Kasumi-1 (cell line): ENCODE data around the gene PIGU.
"Not testable (repeated sequence)": the region's sequence is repeated elsewhere in the genome, so short reads cannot be mapped to it uniquely, and the experiment has no call there.

Source experiments
- DNase-seq, 2 experiments: peaks; one replicate each; lab custom pipeline; 2025; lab: John Stamatoyannopoulos, UW

Gene PIGU

GRCh38 chr20:34661811-34662210 lies 15.1 kb downstream of the PIGU start:
- not testable (repeated sequence) for DNase-seq

DNA sequence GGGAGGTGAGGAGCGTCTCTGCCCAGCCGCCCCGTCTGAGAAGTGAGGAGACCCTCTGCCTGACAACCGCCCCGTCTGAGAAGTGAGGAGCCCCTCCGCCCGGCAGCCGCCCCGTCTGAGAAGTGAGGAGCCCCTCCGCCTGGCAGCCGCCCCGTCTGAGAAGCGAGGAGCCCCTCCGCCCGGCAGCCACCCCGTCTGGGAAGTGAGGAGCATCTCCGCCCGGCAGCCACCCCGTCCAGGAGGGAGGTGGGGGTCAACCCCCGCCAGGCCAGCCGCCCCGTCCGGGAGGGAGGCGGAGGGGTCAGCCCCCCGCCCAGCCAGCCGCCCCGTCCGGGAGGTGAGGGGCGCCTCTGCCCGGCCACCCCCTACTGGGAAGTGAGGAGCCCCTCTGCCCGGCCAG lies 18.2 kb downstream of the PIGU start:
- not testable (repeated sequence) for DNase-seq

- DNase-seq = no peak
Measured at GRCh38 chr20:34654207-34654744, 22.6 kb downstream of the PIGU start.

DNA sequence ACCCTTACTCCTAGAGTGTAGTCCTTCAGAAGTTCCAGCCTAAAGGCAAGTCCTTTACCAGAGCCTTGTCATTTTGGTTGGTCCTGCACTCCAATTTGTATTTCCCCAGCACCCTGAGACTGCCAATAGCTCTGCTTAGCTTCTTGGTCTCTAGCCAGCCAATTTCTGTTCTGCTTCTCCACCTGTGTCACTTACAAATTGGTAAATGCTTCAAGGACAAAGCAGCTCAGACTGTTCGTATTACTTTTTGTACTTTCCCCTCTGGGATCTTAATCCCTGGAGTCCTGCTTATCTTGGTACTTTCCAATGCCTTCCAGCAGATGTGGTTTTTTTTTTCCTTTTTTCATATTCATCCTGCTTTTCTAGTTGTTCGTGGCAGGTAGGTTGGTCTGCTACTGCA lies 25.7 kb downstream of the PIGU start:
- no peak for DNase-seq

DNA sequence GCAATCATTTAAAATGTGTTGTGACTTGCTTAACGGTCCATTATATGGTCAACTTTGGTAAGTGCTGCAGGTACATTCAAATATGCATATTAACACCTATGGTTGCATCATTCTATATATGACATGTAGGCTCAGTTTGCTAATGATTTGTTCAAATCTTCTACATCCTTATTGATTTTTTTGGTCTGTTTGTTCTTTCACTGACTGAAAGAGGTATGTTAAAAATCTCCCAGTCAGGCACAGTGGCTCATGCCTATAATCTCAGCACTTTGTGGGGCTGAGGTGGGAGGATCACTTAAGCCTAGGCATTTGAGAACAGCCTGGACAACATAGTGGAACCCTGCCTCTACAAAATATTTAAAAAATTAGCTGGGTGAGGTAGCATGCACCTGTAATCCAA lies 29.2 kb downstream of the PIGU start:
- DNase-seq = no peak

- no peak for DNase-seq
Measured at GRCh38 chr20:34644951-34645350, 31.9 kb downstream of the PIGU start.

GRCh38 chr20:34644345-34644744 lies 32.5 kb downstream of the PIGU start:
- DNase-seq = no peak

DNA sequence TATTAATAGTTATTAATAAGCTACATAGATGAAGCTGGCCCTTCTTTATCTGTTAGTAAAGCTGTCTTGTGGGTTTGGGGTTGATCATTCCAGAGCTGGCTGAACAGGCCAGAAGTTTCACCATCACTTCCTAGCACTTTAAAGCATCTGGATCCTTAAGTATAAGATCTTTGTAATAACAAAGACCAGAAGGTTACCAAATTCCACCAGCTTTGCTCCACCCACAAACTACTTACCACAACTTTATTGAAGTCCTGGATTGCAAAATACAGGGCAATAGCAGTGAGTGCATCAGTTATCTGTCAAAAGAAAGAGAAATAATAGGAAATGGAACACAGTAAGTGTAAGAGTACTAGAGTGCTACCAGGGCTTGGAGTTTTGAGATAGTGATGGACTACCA lies 33.0 kb downstream of the PIGU start:
- DNase-seq = peak; percentile 71 to 76

GRCh38 chr20:34642009-34642408 lies 34.9 kb downstream of the PIGU start:
- no peak for DNase-seq

GRCh38 chr20:34639755-34640222 lies 37.1 kb downstream of the PIGU start:
- DNase-seq = no peak

- DNase-seq = no peak
Measured at GRCh38 chr20:34638532-34638931, 38.4 kb downstream of the PIGU start.

GRCh38 chr20:34638039-34638292 lies 38.9 kb downstream of the PIGU start:
- no peak for DNase-seq

- no peak for DNase-seq
Measured at GRCh38 chr20:34637245-34638038, 39.5 kb downstream of the PIGU start.

DNA sequence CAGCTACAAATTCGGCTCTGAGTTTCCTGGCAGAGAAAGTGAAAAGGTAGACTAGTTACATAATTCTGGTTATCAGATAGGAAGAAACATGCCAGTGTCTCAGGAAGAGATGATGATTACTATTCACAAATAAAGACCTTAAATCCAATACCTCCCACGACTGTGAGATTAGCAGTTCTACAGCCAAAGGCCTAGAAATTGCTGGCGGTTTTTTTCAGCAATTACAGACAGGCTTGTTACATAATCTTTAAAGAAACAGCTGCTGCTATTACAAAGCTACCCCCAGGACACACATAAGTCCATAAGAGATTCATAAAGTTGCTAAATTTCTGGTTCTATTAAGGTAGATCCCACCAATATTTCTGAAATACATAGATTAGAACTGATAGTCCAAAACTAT lies 40.2 kb downstream of the PIGU start:
- no peak for DNase-seq

GRCh38 chr20:34634392-34634791 lies 42.5 kb downstream of the PIGU start:
- DNase-seq = no peak

DNA sequence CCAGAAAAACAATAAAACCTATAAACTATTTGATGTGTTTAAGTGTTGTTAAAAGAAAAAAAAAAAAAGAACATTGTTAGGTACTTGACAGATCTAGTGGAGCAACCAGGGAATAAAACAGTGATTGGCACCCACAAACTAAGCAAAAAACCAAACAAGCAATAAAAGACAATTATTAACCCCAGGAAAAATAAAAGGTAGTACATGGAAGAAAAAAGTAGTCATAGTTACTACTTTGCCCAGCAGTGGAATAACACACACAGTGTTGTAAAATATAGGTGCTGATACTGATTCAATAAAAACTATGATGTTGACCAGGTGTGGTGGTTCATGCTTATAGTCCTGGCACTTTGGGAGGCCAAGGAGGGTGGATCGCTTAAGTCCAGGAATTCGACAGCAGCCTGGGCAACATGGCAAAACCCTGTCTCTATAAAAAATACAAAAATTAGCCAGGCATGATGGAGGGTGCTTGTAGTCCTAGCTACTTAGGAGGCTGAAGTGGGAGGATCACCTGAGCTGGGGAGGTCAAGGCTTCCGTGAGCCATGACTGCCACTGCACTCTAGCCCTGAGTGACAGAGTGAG lies 43.9 kb downstream of the PIGU start:
- DNase-seq = no peak

DNA sequence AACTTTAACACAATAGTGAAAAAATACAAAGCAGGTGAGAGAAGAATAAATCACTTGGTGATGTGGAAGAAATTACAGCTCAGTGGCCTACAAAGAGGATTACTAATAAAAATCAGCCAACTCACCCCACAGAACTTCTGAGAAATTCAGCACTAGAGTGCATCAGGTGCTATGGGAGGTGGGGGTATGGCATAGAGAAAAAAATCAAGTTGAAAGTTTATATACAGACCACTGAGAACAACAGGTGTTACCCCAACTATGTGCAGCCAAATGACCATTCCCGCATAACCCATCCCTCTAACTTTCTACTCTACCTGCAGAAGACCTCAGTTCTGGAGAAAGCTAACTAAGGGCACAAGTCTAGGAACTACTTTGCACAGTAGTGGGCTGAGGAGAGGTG lies 47.0 kb downstream of the PIGU start:
- DNase-seq = no peak

DNA sequence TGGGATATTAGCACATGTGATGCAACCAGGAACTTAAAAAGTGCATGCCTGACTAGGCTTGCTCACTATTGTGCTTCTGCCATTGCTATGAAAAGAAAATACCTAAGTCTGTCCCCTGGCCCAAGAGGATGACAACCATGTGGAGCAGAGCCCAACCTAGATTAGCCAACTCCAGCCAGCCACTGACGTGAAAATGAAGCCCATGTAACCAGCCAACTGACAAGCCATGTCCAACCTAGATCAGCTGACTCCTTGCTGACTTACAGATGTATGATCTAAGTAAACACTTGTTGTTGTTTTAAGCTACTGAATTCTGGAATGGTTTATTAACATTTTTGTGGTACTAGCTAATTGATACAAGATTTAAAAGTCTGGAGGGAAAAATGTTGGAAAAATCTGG lies 47.5 kb downstream of the PIGU start:
- no peak for DNase-seq

- no peak for DNase-seq
Measured at GRCh38 chr20:34628026-34628425, 48.9 kb downstream of the PIGU start.

- DNase-seq = no peak
Measured at GRCh38 chr20:34627458-34627857, 49.4 kb downstream of the PIGU start.

GRCh38 chr20:34626992-34627391 lies 49.9 kb downstream of the PIGU start:
- no peak for DNase-seq

DNA sequence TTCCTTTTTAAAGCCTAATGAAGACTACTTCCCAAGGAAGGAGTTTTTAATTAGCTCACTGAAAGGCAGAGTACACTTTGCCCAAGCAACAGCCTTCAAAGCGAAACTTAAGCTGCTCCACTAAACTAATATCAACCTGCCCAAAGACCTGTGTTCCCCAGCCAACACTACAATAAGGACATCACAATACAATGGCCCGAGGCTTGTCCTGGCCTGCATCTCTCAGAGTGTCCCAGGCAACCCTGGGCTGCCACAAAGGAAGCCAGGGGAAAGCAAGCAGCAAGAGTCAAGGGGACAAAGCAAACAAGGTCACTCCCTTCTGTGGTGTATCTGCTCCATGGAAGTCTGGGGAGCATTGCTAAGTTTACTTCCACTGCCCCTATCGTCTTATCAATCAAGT lies 52.3 kb downstream of the PIGU start:
- DNase-seq = no peak

DNA sequence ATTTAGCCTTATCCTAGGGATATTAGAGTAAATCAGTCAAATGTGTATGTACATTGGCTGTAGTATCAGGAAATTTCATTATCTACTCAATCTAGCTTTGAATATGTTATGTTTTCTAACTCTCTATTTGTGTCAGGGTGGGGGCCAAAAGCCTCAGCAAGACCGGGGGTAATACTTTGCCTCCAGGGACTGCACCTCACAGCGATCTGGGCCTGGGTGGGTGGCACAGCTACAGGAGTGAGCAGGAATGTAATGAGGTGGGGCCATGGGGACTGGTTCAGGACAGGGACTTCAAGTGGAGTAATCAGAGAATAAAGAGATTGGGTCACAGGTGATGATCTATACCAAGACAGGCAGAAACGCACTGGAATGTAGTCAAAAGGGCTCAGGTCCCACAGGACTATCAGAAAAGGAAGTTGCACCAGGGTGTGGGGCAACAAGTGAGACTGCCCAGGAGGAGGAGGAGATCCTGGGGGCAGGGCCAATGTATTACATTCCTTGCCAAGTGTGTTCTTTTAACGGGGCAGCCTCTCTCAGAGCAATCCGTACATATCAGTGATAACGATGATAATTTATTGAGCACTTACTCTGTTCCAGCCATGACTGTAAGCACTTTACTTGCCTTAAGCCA lies 54.0 kb downstream of the PIGU start:
- DNase-seq = peak; percentile 11 to 14
